A549 (cell line): ENCODE measurements around the gene PAX1. TPM values are rescaled to one million over a fixed set of nuclear protein-coding genes. Genes with fewer than 3 reads are reported as not detected.

Experiments used
- ATAC-seq, 2 experiments: fragments of 200-7000 bp in 1 of 2; fragments of >200 bp in 1 of 2; cut with Nextera tagmentation in 1 of 2; cut with Tn5 transposase in 1 of 2; 3 replicates each; pipeline versions ENCODE4 v1.8.0 to v1.9.1; 2018 to 2020; ENCODE audit warnings: mild to moderate bottlenecking in 1 of 2, moderate library complexity in 1 of 2
- CTCF ChIA-PET: fragments of 300-600 bp; sonication (Branson Sonifier 250); formaldehyde crosslinking; extraction: SDS; loops from one replicate; lab custom pipeline; 2021; ENCODE audit warnings: antibody characterized with exemption, inconsistent platforms; lab: Yijun Ruan, JAX
- POLR2A ChIA-PET: fragments of 350-600 bp; formaldehyde crosslinking; extraction: SDS; loops from one replicate; lab custom pipeline; 2021; ENCODE audit warnings: antibody characterized with exemption, inconsistent platforms; lab: Yijun Ruan, JAX
- DNase-seq, 2 experiments: peaks; one replicate each; pipeline versions ENCODE4 v3.0.0 to v3.0.0-alpha.2; 2011 to 2016; ENCODE audit warnings: low read depth in 1 of 2, low spot score in 1 of 2
- FAIRE-seq: peaks from 2 replicates; lab custom pipeline; 2011; peaks lifted over from hg19 to GRCh38; lab: Jason Lieb, UNC
- H3K27ac ChIP-seq, 2 experiments: fragments of >200 bp; sonication (Bioruptor Twin); formaldehyde crosslinking; 3 replicates each; pipeline ENCODE4 v1.5.1; 2016 to 2017
- H3K4me1 ChIP-seq: fragments of >200 bp; sonication (Bioruptor Twin); formaldehyde crosslinking; 3 replicates; pipeline ENCODE4 v1.6.1; 2016
- H3K4me2 ChIP-seq: fragments of >200 bp; sonication (Bioruptor Twin); formaldehyde crosslinking; 3 replicates; pipeline ENCODE4 v1.6.1; 2016
- H3K4me3 ChIP-seq: fragments of >200 bp; sonication (Bioruptor Twin); formaldehyde crosslinking; 3 replicates; pipeline ENCODE4 v1.5.1; 2016
- H3K9me3 ChIP-seq: fragments of >200 bp; sonication (Bioruptor Twin); formaldehyde crosslinking; 3 replicates; pipeline ENCODE4 v1.6.1; 2016
- CBX2 ChIP-seq: fragments of 200-600 bp; sonication (generic); IDR thresholded peaks from 2 replicates; pipeline ENCODE4 v1.6.1; 2016; ENCODE audit warnings: low read depth, mild to moderate bottlenecking, borderline replicate concordance
- CBX8 ChIP-seq: fragments of 200-600 bp; sonication (generic); IDR thresholded peaks from 2 replicates; pipeline ENCODE4 v1.6.1; 2016
- FOSL2 ChIP-seq, 2 experiments: fragments of 450-650 bp in 1 of 2; fragments of >200 bp in 1 of 2; sonication (Bioruptor Twin) in 1 of 2; formaldehyde crosslinking; IDR thresholded peaks; 2 replicates each; pipeline versions ENCODE4 v1.5.0 to v1.6.1; 2016 to 2020; ENCODE audit warnings: mild to moderate bottlenecking in 1 of 2, moderate library complexity in 1 of 2
- FOXS1 ChIP-seq: fragments of 250-450 bp; sonication (Bioruptor Pico); IDR thresholded peaks from 2 replicates; pipeline ENCODE4 v1.5.0; 2020; ENCODE audit warnings: mild to moderate bottlenecking, moderate library complexity
- GATA3 ChIP-seq: IDR thresholded peaks from 2 replicates; pipeline ENCODE4 v1.6.1; 2012; ENCODE audit warnings: borderline replicate concordance
- HOXB13 ChIP-seq: fragments of 250-450 bp; sonication (Bioruptor Pico); IDR thresholded peaks from 2 replicates; pipeline ENCODE4 v1.5.0; 2020; ENCODE audit warnings: low read depth, mild to moderate bottlenecking, moderate library complexity
- HOXB5 ChIP-seq: fragments of 250-450 bp; sonication (Bioruptor Pico); IDR thresholded peaks from 2 replicates; pipeline ENCODE4 v1.5.0; 2020; ENCODE audit warnings: mild to moderate bottlenecking, moderate library complexity
- JUN ChIP-seq, 2 experiments: fragments of >200 bp; sonication (Bioruptor Twin); formaldehyde crosslinking; IDR thresholded peaks; 2 replicates in 1 of 2; 3 replicates in 1 of 2; pipeline ENCODE4 v1.6.1; 2016 to 2017
- JUNB ChIP-seq: fragments of >200 bp; sonication (Bioruptor Twin); formaldehyde crosslinking; IDR thresholded peaks from 2 replicates; pipeline ENCODE4 v1.6.1; 2016
- KDM5A ChIP-seq: fragments of 200-600 bp; sonication (generic); IDR thresholded peaks from 2 replicates; pipeline ENCODE4 v1.6.1; 2016; ENCODE audit warnings: antibody characterized with exemption, mild to moderate bottlenecking
- MYC ChIP-seq: IDR thresholded peaks from 2 replicates; pipeline ENCODE4 v1.6.1; 2012; ENCODE audit warnings: mild to moderate bottlenecking, inconsistent platforms, low read length, improper control_type of control experiment, borderline replicate concordance
- NFE2L2 ChIP-seq: fragments of 150-350 bp; conservative IDR thresholded peaks from 2 replicates; pipeline ENCODE4 v1.6.1; 2014; ENCODE audit warnings: low read length
- NR3C1 ChIP-seq: fragments of >200 bp; sonication (Bioruptor Twin); formaldehyde crosslinking; IDR thresholded peaks from 3 replicates; pipeline ENCODE4 v1.6.1; 2017
- POLR2A ChIP-seq: IDR thresholded peaks from 2 replicates; pipeline ENCODE4 v1.6.1; 2012; ENCODE audit warnings: mild to moderate bottlenecking, low read length
- POLR2AphosphoS2 ChIP-seq: conservative IDR thresholded peaks from 2 replicates; pipeline ENCODE4 v1.6.1; 2012; ENCODE audit warnings: low read length, improper control_type of control experiment, inconsistent platforms
- RAD21 ChIP-seq, 2 experiments: fragments of >200 bp in 1 of 2; sonication (Bioruptor Twin) in 1 of 2; formaldehyde crosslinking in 1 of 2; IDR thresholded peaks in 1 of 2; conservative IDR thresholded peaks in 1 of 2; 2 replicates in 1 of 2; 3 replicates in 1 of 2; pipeline ENCODE4 v1.6.1; 2012 to 2018; ENCODE audit warnings: inconsistent platforms in 1 of 2
- RCOR1 ChIP-seq: fragments of 150-350 bp; IDR thresholded peaks from 2 replicates; pipeline ENCODE4 v1.6.1; 2014; ENCODE audit warnings: antibody characterized with exemption, low read length, low read depth
- SMC3 ChIP-seq: fragments of >200 bp; sonication (Bioruptor Twin); formaldehyde crosslinking; IDR thresholded peaks from 3 replicates; pipeline ENCODE4 v1.6.1; 2018; ENCODE audit warnings: inconsistent platforms
- SREBF2 ChIP-seq: fragments of 450-650 bp; IDR thresholded peaks from 2 replicates; pipeline ENCODE4 v1.6.1; 2014; ENCODE audit warnings: mild to moderate bottlenecking, moderate library complexity
- TFCP2L1 ChIP-seq: fragments of 250-450 bp; sonication (Bioruptor Pico); IDR thresholded peaks from 2 replicates; pipeline ENCODE4 v1.5.0; 2021; ENCODE audit warnings: mild to moderate bottlenecking
- ZC3H11A ChIP-seq: fragments of 450-650 bp; IDR thresholded peaks from 2 replicates; pipeline ENCODE4 v1.6.1; 2014; ENCODE audit warnings: antibody characterized with exemption, mild to moderate bottlenecking
- ZNF302 ChIP-seq: fragments of 250-450 bp; sonication (Bioruptor Pico); IDR thresholded peaks from 2 replicates; pipeline ENCODE4 v1.9.0; 2021; ENCODE audit warnings: inconsistent platforms, mild to moderate bottlenecking, moderate library complexity
- WGBS: methylation state at CpG from one replicate; pipeline ENCODE4 v1.1.6; 2017; ENCODE audit errors: missing lambda C conversion rate; 5-methylcytosine and 5-hydroxymethylcytosine counted together
- polyA plus RNA-seq, 4 experiments: library from polyadenylated mRNA; depleted of rRNA in 3 of 4; stranded (reverse); fragments of >200 nt; fragmentation: RNase III in 1 of 4; extraction: RNeasy Plus Mini Kit Qiagen cat#74134 plus additional on column Dnase treatment in 1 of 4; gene quantifications; 2 replicates in 3 of 4; 3 replicates in 1 of 4; pipeline ENCODE4 v1.2.3, GENCODE V29; 2011 to 2017
- TF ChIP-seq, protein P1 (sequence below): IDR thresholded peaks from 2 replicates; pipeline ENCODE4 v1.6.1; 2012
- TF ChIP-seq, protein P2 (sequence below): fragments of >200 bp; sonication (Bioruptor Twin); formaldehyde crosslinking; IDR thresholded peaks from 3 replicates; pipeline ENCODE4 v1.6.1; 2016
- TF ChIP-seq, protein P3 (sequence below): fragments of 150-350 bp; IDR thresholded peaks from 2 replicates; pipeline ENCODE4 v1.6.1; 2014; ENCODE audit warnings: low read depth, mild to moderate bottlenecking, low read length
- TF ChIP-seq, protein P4 (sequence below): fragments of >200 bp; sonication (Bioruptor Twin); formaldehyde crosslinking; IDR thresholded peaks from 3 replicates; pipeline ENCODE4 v1.5.1; 2016

PAX1 gene
- polyA plus RNA-seq, 2 of the 4 experiments (the other 2 are of a cell fraction) = not detected

DNA sequence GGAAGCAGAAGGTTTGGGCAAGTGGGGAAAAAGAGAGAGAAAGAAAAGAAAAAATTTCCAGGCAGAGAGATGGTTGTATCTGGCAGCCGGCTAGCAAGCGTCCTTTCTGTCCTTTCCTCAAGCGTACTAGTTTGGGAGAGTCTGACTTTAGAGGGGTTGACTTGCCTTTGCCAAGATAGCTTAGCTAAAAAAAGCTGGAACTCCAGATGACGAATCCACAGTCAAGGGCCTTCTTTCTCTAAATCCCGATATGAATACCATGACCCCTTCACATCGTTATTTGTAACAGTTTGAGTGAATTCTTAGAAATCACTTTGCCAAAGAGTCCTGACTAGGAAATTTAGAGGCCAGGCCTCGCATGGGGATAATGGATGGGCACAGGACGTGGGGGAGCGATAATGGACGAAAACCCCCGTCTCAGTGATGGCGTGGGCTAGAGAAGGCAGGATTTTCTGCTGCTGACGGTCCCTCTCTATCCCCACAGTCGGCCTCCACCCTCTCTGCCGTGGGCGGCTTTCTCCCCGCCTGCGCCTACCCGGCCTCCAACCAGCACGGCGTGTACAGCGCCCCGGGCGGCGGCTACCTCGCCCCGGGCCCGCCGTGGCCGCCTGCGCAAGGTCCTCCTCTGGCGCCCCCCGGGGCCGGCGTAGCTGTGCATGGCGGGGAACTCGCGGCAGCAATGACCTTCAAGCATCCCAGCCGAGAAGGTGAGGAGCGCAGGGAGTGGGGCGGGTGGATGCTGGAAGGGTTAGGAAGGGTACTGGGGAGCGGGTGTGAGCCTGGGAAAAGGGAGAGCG lies 3.5 kb downstream of the PAX1 start:
- CTCF ChIA-PET = interaction anchor here (0.6 to 12.0 kb wide), 4 partner anchors 8 to 398 kb away, joined by 3 to 115 read pairs (median 14); no protein-coding TSS in a partner anchor
- FAIRE-seq (no peak), DNase-seq (no peak), ATAC-seq (no peak)
- no peaks in the 10 kb centered on the region for H3K4me1 ChIP-seq
- no peak overlapping the region for H3K4me3 ChIP-seq
- 39% methylated on average over 31 of the region's 43 CpGs for WGBS
- TF ChIP-seq FOSL2 (IDR thresholded peaks at IDR 0.05) = no peak
- no peak for TF ChIP-seq FOSL2 (CRISPR knock-in tag; IDR thresholded peaks at IDR 0.05)
- no peak overlapping the region for H3K4me2 ChIP-seq
- no peak overlapping the region for H3K27ac ChIP-seq
- POLR2A ChIA-PET = no interaction called here
- H3K9me3 ChIP-seq = no peaks in the 10 kb centered on the region; the same call in 2 of the 3 replicates

DNA sequence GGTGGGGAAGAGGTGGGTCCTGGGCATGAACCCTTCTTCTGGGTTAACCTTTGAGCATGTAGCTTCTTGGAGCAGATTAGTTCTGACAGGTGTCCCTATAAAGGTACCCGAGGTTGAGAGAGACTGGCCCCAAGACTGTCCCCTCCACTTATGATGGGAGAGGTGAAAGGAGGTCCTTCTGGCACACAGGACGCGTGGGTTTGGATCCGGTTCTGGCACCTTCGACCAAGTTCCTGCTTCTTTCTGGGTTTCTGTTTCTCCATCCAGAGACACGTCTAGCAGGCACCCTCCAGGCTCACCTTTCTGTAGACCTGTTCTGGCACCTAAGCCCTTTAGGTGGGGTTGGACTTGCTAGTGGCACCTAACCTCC lies 4.1 kb downstream of the PAX1 start:
- FAIRE-seq (no peak), DNase-seq (no peak)
- Histone ChIP-seq H3K4me1 (no peaks in the 10 kb centered on the region), H3K4me3 (no peak overlapping the region), H3K9me3 (no peaks in the 10 kb centered on the region; the same call in 2 of the 3 replicates)
- WGBS = under 1% methylated on average over 6 of the region's 6 CpGs
- POLR2A ChIA-PET = no interaction called here
- TF ChIP-seq JUN (IDR thresholded peaks at IDR 0.05) (no peak), HOXB5 (CRISPR knock-in tag) (no peak), RAD21 (conservative IDR thresholded peaks at IDR 0.05 in 1 of 2, IDR thresholded peaks at IDR 0.05 in 1 of 2) (no peak), FOXS1 (CRISPR knock-in tag) (no peak), NR3C1 (no peak), GATA3 (no peak), POLR2A (no peak), ZC3H11A (no peak), RCOR1 (no peak), SREBF2 (no peak), MYC (no peak), HOXB13 (CRISPR knock-in tag) (no peak), POLR2AphosphoS2 (no peak), NFE2L2 (no peak), CBX8 (no peak)
- TF ChIP-seq, protein P1, sequence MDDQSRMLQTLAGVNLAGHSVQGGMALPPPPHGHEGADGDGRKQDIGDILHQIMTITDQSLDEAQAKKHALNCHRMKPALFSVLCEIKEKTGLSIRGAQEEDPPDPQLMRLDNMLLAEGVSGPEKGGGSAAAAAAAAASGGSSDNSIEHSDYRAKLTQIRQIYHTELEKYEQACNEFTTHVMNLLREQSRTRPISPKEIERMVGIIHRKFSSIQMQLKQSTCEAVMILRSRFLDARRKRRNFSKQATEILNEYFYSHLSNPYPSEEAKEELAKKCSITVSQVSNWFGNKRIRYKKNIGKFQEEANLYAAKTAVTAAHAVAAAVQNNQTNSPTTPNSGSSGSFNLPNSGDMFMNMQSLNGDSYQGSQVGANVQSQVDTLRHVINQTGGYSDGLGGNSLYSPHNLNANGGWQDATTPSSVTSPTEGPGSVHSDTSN = no peak
- TF ChIP-seq, protein P2, sequence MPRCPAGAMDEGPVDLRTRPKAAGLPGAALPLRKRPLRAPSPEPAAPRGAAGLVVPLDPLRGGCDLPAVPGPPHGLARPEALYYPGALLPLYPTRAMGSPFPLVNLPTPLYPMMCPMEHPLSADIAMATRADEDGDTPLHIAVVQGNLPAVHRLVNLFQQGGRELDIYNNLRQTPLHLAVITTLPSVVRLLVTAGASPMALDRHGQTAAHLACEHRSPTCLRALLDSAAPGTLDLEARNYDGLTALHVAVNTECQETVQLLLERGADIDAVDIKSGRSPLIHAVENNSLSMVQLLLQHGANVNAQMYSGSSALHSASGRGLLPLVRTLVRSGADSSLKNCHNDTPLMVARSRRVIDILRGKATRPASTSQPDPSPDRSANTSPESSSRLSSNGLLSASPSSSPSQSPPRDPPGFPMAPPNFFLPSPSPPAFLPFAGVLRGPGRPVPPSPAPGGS = no peak
- TF ChIP-seq, protein P3, sequence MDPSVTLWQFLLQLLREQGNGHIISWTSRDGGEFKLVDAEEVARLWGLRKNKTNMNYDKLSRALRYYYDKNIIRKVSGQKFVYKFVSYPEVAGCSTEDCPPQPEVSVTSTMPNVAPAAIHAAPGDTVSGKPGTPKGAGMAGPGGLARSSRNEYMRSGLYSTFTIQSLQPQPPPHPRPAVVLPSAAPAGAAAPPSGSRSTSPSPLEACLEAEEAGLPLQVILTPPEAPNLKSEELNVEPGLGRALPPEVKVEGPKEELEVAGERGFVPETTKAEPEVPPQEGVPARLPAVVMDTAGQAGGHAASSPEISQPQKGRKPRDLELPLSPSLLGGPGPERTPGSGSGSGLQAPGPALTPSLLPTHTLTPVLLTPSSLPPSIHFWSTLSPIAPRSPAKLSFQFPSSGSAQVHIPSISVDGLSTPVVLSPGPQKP = no peak
- TF ChIP-seq, all 56 proteins: peak for 0
- no peak for ATAC-seq
- CTCF ChIA-PET = interaction anchor here (1.8 to 2.8 kb wide), 2 partner anchors 10 to 397 kb away, joined by 5 to 23 read pairs; no protein-coding TSS in a partner anchor
- Histone ChIP-seq H3K4me2 (no peak overlapping the region), H3K27ac (no peak overlapping the region)

DNA sequence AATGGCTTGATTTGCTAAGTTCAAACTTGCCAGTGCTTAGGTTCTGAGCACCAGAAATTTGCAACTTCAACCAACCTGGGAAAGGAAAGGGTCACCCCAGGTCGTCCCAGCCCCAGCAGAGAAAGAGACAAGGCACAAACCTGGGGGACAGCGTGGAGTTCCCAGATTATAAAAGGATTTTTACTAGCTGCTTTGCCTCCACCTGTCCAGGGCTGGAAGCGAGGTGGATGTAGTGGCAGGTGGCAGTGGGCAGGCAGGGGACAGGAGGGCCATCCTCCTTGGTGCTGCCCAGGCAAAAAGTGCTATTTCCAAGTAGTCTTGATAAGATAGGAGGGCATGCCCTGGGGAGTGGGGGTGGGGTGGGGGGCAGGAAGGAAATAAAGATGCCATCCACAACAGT lies 4.9 kb downstream of the PAX1 start:
- no peaks in the 10 kb centered on the region for H3K9me3 ChIP-seq
- FAIRE-seq = no peak
- DNase-seq = no peak
- POLR2A ChIA-PET = no interaction called here
- no peak overlapping the region for H3K27ac ChIP-seq
- no peaks in the 10 kb centered on the region for H3K4me1 ChIP-seq
- WGBS = 3% methylated on average over 3 of the region's 3 CpGs
- CTCF ChIA-PET = interaction anchor here (0.8 to 2.8 kb wide), 4 partner anchors 9 to 396 kb away, joined by 3 to 23 read pairs (median 4); no protein-coding TSS in a partner anchor
- H3K4me2 ChIP-seq = no peak overlapping the region
- H3K4me3 ChIP-seq = no peak overlapping the region
- ATAC-seq = no peak
- TF ChIP-seq SMC3 (no peak), ZNF302 (CRISPR knock-in tag) (no peak), NR3C1 (no peak), JUNB (no peak), CBX2 (no peak), TFCP2L1 (CRISPR knock-in tag) (no peak), HOXB5 (CRISPR knock-in tag) (no peak), KDM5A (no peak)
- TF ChIP-seq, protein P1 = no peak
- TF ChIP-seq, protein P4, sequence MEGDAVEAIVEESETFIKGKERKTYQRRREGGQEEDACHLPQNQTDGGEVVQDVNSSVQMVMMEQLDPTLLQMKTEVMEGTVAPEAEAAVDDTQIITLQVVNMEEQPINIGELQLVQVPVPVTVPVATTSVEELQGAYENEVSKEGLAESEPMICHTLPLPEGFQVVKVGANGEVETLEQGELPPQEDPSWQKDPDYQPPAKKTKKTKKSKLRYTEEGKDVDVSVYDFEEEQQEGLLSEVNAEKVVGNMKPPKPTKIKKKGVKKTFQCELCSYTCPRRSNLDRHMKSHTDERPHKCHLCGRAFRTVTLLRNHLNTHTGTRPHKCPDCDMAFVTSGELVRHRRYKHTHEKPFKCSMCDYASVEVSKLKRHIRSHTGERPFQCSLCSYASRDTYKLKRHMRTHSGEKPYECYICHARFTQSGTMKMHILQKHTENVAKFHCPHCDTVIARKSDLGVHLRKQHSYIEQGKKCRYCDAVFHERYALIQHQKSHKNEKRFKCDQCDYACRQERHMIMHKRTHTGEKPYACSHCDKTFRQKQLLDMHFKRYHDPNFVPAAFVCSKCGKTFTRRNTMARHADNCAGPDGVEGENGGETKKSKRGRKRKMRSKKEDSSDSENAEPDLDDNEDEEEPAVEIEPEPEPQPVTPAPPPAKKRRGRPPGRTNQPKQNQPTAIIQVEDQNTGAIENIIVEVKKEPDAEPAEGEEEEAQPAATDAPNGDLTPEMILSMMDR = no peak
- TF ChIP-seq, protein P3 = no peak
